HepG2 (cell line): ENCODE data around the gene PHKB. TPM values are rescaled to one million over a fixed set of nuclear protein-coding genes. Genes with fewer than 3 reads are reported as not detected.

ENCODE experiments used
- ATAC-seq: fragments of 200-7000 bp; cut with Tn5 transposase; 3 replicates; pipeline ENCODE4 v1.9.1; 2020; ENCODE audit warnings: mild to moderate bottlenecking, moderate library complexity
- BruUV-seq: library from RNA; stranded (reverse); fragments of 400-500 nt; replicated peaks from 2 replicates; lab custom pipeline; 2021; lab: Mats Ljungman, UMichigan
- CTCF ChIA-PET: fragments of 300-600 bp; formaldehyde crosslinking; extraction: SDS; loops from one replicate; lab custom pipeline; 2021; ENCODE audit warnings: low total read pairs, inconsistent platforms, low intra/inter-chr PET ratio; lab: Yijun Ruan, JAX
- POLR2A ChIA-PET: fragments of 350-600 bp; sonication (Branson Sonifier 250); formaldehyde crosslinking; loops from one replicate; lab custom pipeline; 2020; ENCODE audit warnings: antibody characterized with exemption, inconsistent platforms; lab: Yijun Ruan, JAX
- DNase-seq: peaks from one replicate; pipeline ENCODE4 v3.0.0-alpha.2; 2015; ENCODE audit warnings: low spot score
- FAIRE-seq: peaks from 3 replicates; lab custom pipeline; 2011; peaks lifted over from hg19 to GRCh38; lab: Jason Lieb, UNC
- H2AFZ ChIP-seq: one replicate; pipeline ENCODE4 v1.6.1; 2011; ENCODE audit warnings: low read length, inconsistent platforms
- H3K27ac ChIP-seq: fragments of 300-600 bp; 3 replicates; pipeline ENCODE4 v1.8.0; 2011; ENCODE audit warnings: mixed run types, mild to moderate bottlenecking, mixed read lengths, low read length, inconsistent platforms; ENCODE audit not compliant: insufficient read depth; ENCODE audit errors: extremely low read length
- H3K27me3 ChIP-seq, 2 experiments: fragments of 200-600 bp in 1 of 2; 2 replicates in 1 of 2; 3 replicates in 1 of 2; pipeline versions ENCODE4 v1.6.0 to v1.8.0; 2011; ENCODE audit warnings: low read length in 2 of 2, mild to moderate bottlenecking in 2 of 2, moderate library complexity in 2 of 2, inconsistent platforms in 1 of 2; ENCODE audit not compliant: insufficient read depth in 2 of 2, control insufficient read depth in 1 of 2
- H3K36me3 ChIP-seq, 2 experiments: fragments of 200-600 bp in 1 of 2; replicated peaks in 1 of 2; 2 replicates in 1 of 2; 3 replicates in 1 of 2; pipeline versions ENCODE4 v1.5.1 to v1.8.0; 2011; ENCODE audit warnings: low read length in 2 of 2, inconsistent platforms in 1 of 2; ENCODE audit not compliant: insufficient read depth in 2 of 2, control insufficient read depth in 1 of 2
- H3K4me1 ChIP-seq: 2 replicates; pipeline ENCODE4 v1.5.1; 2012; ENCODE audit warnings: low read length, inconsistent platforms; ENCODE audit not compliant: insufficient read depth
- H3K4me2 ChIP-seq: 2 replicates; pipeline ENCODE4 v1.6.0; 2011; ENCODE audit warnings: low read depth, low read length, inconsistent platforms
- H3K4me3 ChIP-seq, 3 experiments: fragments of 200-600 bp in 1 of 3; sonication (generic), shearing (Covaris generic) in 1 of 3; replicated peaks in 1 of 3; 2 replicates each; pipeline ENCODE4 v1.5.1; 2011 to 2016; ENCODE audit warnings: low read length in 3 of 3, inconsistent platforms in 2 of 3, low read depth in 2 of 3, mild to moderate bottlenecking in 2 of 3, control low read depth in 1 of 3, mixed read lengths in 1 of 3; ENCODE audit not compliant: insufficient read depth in 1 of 3
- H3K79me2 ChIP-seq: one replicate; pipeline ENCODE4 v1.6.1; 2011; ENCODE audit warnings: low read length, inconsistent platforms; ENCODE audit not compliant: insufficient read depth
- H3K9ac ChIP-seq: 2 replicates; pipeline ENCODE4 v1.6.0; 2011; ENCODE audit warnings: mild to moderate bottlenecking, low read depth, low read length, inconsistent platforms; ENCODE audit not compliant: insufficient read depth
- H3K9me3 ChIP-seq: 2 replicates; pipeline ENCODE4 v1.5.1; 2012; ENCODE audit warnings: mild to moderate bottlenecking, low read length
- H4K20me1 ChIP-seq: 2 replicates; pipeline ENCODE4 v1.6.0; 2011; ENCODE audit warnings: inconsistent platforms, mild to moderate bottlenecking, low read length, moderate library complexity; ENCODE audit not compliant: insufficient read depth
- FOXP1 ChIP-seq, 2 experiments: fragments of 450-650 bp in 1 of 2; IDR thresholded peaks; 2 replicates each; pipeline ENCODE4 v1.6.1; 2017 to 2018; ENCODE audit warnings: antibody characterized with exemption in 1 of 2
- HOXA9 ChIP-seq: sonication (generic); formaldehyde crosslinking; IDR thresholded peaks from 2 replicates; pipeline ENCODE4 v1.8.1; 2022; ENCODE audit warnings: missing genetic modification reagents, mild to moderate bottlenecking, moderate library complexity, borderline replicate concordance
- NFATC3 ChIP-seq: sonication (generic); formaldehyde crosslinking; IDR thresholded peaks from 2 replicates; pipeline ENCODE4 v1.5.1; 2020; ENCODE audit warnings: mild to moderate bottlenecking, missing genetic modification reagents
- PAWR ChIP-seq: sonication (generic); formaldehyde crosslinking; IDR thresholded peaks from 2 replicates; pipeline ENCODE4 v1.4.0; 2020; ENCODE audit warnings: missing genetic modification reagents, mild to moderate bottlenecking, borderline replicate concordance
- RBM22 ChIP-seq: fragments of 200-400 bp; formaldehyde crosslinking; optimal IDR thresholded peaks from 2 replicates; pipeline ENCODE3; 2017; ENCODE audit warnings: mild to moderate bottlenecking, low read length, moderate library complexity
- ZFP1 ChIP-seq: IDR thresholded peaks from 2 replicates; pipeline ENCODE4 v1.6.1; 2016
- ZNF33A ChIP-seq: sonication (generic); formaldehyde crosslinking; IDR thresholded peaks from 2 replicates; pipeline ENCODE4 v1.5.1; 2020; ENCODE audit warnings: missing genetic modification reagents, mild to moderate bottlenecking, moderate library complexity, borderline replicate concordance
- ZNF552 ChIP-seq: sonication (generic); formaldehyde crosslinking; IDR thresholded peaks from 2 replicates; pipeline ENCODE4 v1.9.0; 2022; ENCODE audit warnings: missing genetic modification reagents, mild to moderate bottlenecking, borderline replicate concordance
- ZNF674 ChIP-seq: sonication (generic); formaldehyde crosslinking; IDR thresholded peaks from 2 replicates; pipeline ENCODE4 v1.5.0; 2020; ENCODE audit warnings: low read depth, mild to moderate bottlenecking, missing genetic modification reagents
- ZNF704 ChIP-seq: sonication (generic); formaldehyde crosslinking; IDR thresholded peaks from 2 replicates; pipeline ENCODE4 v1.8.1; 2023; ENCODE audit warnings: mild to moderate bottlenecking, inconsistent platforms, moderate library complexity, missing genetic modification reagents, borderline replicate concordance
- ZNF737 ChIP-seq: sonication (generic); formaldehyde crosslinking; IDR thresholded peaks from 2 replicates; pipeline ENCODE4 v1.5.0; 2020; ENCODE audit warnings: missing genetic modification reagents, mild to moderate bottlenecking, borderline replicate concordance
- ZNF883 ChIP-seq: sonication (generic); formaldehyde crosslinking; IDR thresholded peaks from 2 replicates; pipeline ENCODE4 v1.5.1; 2020; ENCODE audit warnings: mild to moderate bottlenecking, missing genetic modification reagents; ENCODE audit errors: not compliant biosample characterization
- in situ Hi-C: cut with HindIII; loops from 2 replicates; pipeline ENCODE4 v1.10.0; 2017; ENCODE audit warnings: low pct_unique_long_range_greater_than_20kb; ENCODE audit not compliant: extremely low pct_ligation_motif_present
- intact Hi-C: fragments of 100-400 bp; cut with micrococcal nuclease; formaldehyde crosslinking; loops from one replicate; pipeline ENCODE4 v1.10.0; 2022; ENCODE audit not compliant: unreplicated experiment
- polyA plus RNA-seq, 8 experiments: library from polyadenylated mRNA; depleted of rRNA in 3 of 8; stranded (reverse) in 7 of 8; unstranded in 1 of 8; fragments of >200 nt; fragmentation: Illumina TruSeq in 4 of 8; extraction: Trizol in 4 of 8; gene quantifications; 2 replicates each; pipeline versions ENCODE4 v1.2.1 to v1.2.3, GENCODE V29; 2011 to 2016; ENCODE audit warnings: low read depth in 4 of 8, missing spikeins in 1 of 8, mixed read lengths in 1 of 8; ENCODE audit not compliant: insufficient read depth in 1 of 8
- total RNA-seq, 5 experiments: library from RNA; depleted of rRNA; stranded (reverse); fragments of >200 nt; fragmentation: Illumina TruSeq; extraction: Trizol; gene quantifications; 2 replicates each; pipeline ENCODE4 v1.2.3, GENCODE V29; 2016; ENCODE audit warnings: low read depth in 1 of 5
- TF ChIP-seq, protein P1 (sequence below): sonication (generic); IDR thresholded peaks from 2 replicates; pipeline ENCODE4 v1.6.1; 2016; ENCODE audit warnings: low read depth, borderline replicate concordance
- TF ChIP-seq, protein P2 (sequence below): sonication (generic); formaldehyde crosslinking; conservative IDR thresholded peaks from 2 replicates; pipeline ENCODE4 v1.5.0; 2020; ENCODE audit warnings: missing genetic modification reagents
- TF ChIP-seq, protein P3 (sequence below): fragments of 450-650 bp; IDR thresholded peaks from 2 replicates; pipeline ENCODE4 v1.6.1; 2016

PHKB gene
- total and polyA plus RNA-seq, 2 of the 13 experiments (the other 11 are each of a cell fraction or from before 2014, with no cell fraction given): 66.0 to 80.8 TPM

DNA sequence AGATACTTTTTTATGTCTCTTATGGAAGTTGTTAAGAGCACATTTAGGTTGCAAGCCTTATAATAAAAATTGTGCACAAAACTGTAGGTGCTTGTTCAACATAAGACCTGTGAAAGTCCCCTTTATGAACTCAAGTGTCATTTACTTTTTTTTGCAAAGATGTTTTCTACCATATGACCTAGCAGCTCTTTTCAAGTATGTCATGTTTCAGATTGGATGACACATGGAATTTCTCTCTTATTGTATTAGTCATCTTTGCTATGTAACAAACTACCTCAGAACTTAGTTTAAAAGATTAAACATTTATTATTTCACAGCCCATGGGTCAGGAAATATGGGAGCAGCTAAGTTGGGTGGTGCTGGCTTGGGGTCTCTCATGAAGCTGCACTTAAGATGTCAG is 57.9 kb downstream of the PHKB start:
- intact Hi-C loops: no loop called here
- no peaks in the 10 kb centered on the region for H3K27me3 ChIP-seq
- peaks cover 8 to 37% of the 10 kb centered on the region in 2 experiments for H3K36me3 ChIP-seq
- peaks cover 17% of the 10 kb centered on the region for H3K4me1 ChIP-seq
- H3K79me2 ChIP-seq: peaks cover 5% of the 10 kb centered on the region
- ChIA-PET POLR2A (no interaction called here), CTCF (no interaction called here)
- H3K4me3 ChIP-seq: no peak overlapping the region
- no peaks in the 10 kb centered on the region for H4K20me1 ChIP-seq
- no peak overlapping the region for H3K4me2 ChIP-seq
- ATAC-seq (no peak), FAIRE-seq (no peak), DNase-seq (no peak)
- in situ Hi-C loops: no loop called here
- BruUV-seq: no TSS peak
- H2AFZ ChIP-seq: no peak overlapping the region
- H3K27ac ChIP-seq: no peak overlapping the region
- H3K9me3 ChIP-seq: no peaks in the 10 kb centered on the region
- TF ChIP-seq FOXP1 (IDR thresholded peaks at IDR 0.05) (no peak), FOXP1 (CRISPR knock-in tag; IDR thresholded peaks at IDR 0.05) (no peak), ZNF33A (CRISPR knock-in tag) (no peak), ZNF737 (no peak), PAWR (no peak), HOXA9 (no peak), ZNF552 (CRISPR knock-in tag) (no peak), RBM22 (no peak), ZFP1 (CRISPR knock-in tag) (no peak), ZNF883 (CRISPR knock-in tag) (no peak), NFATC3 (CRISPR knock-in tag) (no peak), ZNF704 (CRISPR knock-in tag) (no peak), ZNF674 (no peak)
- TF ChIP-seq, protein P1, sequence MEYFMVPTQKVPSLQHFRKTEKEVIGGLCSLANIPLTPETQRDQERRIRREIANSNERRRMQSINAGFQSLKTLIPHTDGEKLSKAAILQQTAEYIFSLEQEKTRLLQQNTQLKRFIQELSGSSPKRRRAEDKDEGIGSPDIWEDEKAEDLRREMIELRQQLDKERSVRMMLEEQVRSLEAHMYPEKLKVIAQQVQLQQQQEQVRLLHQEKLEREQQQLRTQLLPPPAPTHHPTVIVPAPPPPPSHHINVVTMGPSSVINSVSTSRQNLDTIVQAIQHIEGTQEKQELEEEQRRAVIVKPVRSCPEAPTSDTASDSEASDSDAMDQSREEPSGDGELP: no peak
- TF ChIP-seq, protein P2, sequence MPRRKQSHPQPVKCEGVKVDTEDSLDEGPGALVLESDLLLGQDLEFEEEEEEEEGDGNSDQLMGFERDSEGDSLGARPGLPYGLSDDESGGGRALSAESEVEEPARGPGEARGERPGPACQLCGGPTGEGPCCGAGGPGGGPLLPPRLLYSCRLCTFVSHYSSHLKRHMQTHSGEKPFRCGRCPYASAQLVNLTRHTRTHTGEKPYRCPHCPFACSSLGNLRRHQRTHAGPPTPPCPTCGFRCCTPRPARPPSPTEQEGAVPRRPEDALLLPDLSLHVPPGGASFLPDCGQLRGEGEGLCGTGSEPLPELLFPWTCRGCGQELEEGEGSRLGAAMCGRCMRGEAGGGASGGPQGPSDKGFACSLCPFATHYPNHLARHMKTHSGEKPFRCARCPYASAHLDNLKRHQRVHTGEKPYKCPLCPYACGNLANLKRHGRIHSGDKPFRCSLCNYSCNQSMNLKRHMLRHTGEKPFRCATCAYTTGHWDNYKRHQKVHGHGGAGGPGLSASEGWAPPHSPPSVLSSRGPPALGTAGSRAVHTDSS (CRISPR knock-in tag): no peak
- TF ChIP-seq, protein P3, sequence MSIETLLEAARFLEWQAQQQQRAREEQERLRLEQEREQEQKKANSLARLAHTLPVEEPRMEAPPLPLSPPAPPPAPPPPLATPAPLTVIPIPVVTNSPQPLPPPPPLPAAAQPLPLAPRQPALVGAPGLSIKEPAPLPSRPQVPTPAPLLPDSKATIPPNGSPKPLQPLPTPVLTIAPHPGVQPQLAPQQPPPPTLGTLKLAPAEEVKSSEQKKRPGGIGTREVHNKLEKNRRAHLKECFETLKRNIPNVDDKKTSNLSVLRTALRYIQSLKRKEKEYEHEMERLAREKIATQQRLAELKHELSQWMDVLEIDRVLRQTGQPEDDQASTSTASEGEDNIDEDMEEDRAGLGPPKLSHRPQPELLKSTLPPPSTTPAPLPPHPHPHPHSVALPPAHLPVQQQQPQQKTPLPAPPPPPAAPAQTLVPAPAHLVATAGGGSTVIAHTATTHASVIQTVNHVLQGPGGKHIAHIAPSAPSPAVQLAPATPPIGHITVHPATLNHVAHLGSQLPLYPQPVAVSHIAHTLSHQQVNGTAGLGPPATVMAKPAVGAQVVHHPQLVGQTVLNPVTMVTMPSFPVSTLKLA: no peak
- no peak overlapping the region for H3K9ac ChIP-seq
